Epithelial cell of proximal tubule (primary cell): ENCODE results near the gene SPDYE17. TPM values are rescaled to one million over a fixed set of nuclear protein-coding genes. Genes with fewer than 3 reads are reported as not detected.
"Not testable (repeated sequence)": the region's sequence is repeated elsewhere in the genome, so short reads cannot be mapped to it uniquely, and the experiment has no call there.

Experiments
- DNase-seq: peaks from one replicate; pipeline ENCODE4 v3.0.0-alpha.2; 2011; ENCODE audit warnings: low read depth
- H3K4me3 ChIP-seq: 2 replicates; pipeline ENCODE4 v1.5.1; 2011; ENCODE audit warnings: low read depth, mild to moderate bottlenecking, low read length
- total RNA-seq: library from RNA; depleted of rRNA; stranded (reverse); fragments of >200 nt; gene quantifications from 2 replicates; pipeline ENCODE4 v1.2.3, GENCODE V29; 2015

Gene SPDYE17
- total RNA-seq = not detected in 2 replicates

DNA sequence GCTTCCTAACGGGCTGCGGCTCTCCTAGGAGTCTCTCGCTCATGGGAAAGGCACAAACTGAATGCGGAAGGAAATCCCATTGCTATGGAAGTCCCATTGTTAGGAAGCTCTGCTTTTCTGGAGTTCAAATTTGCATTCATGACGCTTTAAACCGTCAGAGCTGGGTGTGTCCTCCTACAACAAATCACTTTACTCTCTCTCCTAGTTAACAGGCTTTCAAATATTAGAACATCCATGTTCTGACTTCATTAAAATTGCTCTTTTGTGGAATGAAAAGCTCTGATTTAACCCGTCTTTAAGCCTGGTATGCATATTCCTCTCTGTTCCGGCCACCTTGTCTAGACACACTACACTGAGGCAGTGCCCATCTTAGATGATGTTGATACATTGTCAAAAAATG lies at the start of gene SPDYE17:
SPDYE17 (minus strand) TSS at position 101 of the 400 bp plus-strand sequence. CDS start 1,791 bp downstream, outside the sequence.
- not testable (repeated sequence) for DNase-seq, H3K4me3 ChIP-seq

GRCh38 chr7:77080236-77080635 lies 48.1 kb upstream of the SPDYE17 start:
- not testable (repeated sequence) for DNase-seq, H3K4me3 ChIP-seq

GRCh38 chr7:77079624-77080023 lies 47.5 kb upstream of the SPDYE17 start:
- DNase-seq, H3K4me3 ChIP-seq: not testable (repeated sequence)

- not testable (repeated sequence) for H3K4me3 ChIP-seq, DNase-seq
Measured at GRCh38 chr7:77079112-77079511, 47.0 kb upstream of the SPDYE17 start.

DNA sequence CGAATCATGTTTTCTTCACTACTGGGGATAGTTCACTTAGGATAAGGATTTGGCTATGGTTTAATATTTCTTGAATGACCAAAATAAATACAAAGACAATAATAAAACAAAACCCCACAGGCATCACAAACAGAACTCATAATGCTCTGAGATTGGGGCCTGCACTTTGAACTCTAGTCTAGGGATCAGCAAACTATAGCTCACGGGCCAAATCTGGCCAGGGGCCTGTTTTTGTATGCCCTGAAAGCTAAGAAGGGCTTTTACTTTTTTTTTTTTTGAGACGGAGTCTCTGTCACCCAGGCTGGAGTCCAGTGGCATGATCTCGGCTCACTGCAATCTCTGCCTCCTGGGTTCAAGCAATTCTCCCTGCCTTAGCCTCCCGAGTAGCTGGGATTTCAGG lies 44.9 kb upstream of the SPDYE17 start:
- not testable (repeated sequence) for DNase-seq, H3K4me3 ChIP-seq

DNA sequence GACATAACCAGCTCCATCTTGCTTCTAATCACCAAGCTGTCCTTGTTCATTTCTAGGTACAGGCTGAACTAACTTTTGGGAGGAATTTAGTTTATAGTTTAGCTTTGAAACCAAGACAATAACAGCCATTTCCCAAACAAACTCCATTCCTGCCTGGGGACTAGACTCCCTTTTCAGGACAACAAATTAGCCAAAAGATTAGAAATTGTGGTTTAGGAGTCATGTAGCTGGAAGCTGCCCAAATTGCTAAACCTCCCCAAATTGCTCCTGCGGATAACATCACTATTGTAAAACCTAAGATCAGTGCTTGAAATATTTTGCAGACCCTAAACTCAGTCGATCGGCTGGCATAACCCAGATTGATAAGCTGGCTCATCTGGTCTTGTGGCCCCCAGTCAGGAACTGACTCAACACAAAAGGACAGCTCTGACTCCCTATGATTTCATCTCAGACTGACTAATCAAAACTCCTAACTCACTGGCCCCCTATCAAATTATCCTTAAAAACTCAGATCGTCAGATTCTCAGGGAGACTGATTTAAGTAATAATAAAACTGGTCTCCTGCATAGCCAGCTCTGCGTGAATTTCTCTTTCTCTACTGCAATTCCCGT lies 42.7 kb upstream of the SPDYE17 start:
- not testable (repeated sequence) for H3K4me3 ChIP-seq, DNase-seq

- not testable (repeated sequence) for H3K4me3 ChIP-seq, DNase-seq
Measured at GRCh38 chr7:77071108-77071507, 38.9 kb upstream of the SPDYE17 start.

- H3K4me3 ChIP-seq, DNase-seq: not testable (repeated sequence)
Measured at GRCh38 chr7:77065869-77066268, 33.7 kb upstream of the SPDYE17 start.

DNA sequence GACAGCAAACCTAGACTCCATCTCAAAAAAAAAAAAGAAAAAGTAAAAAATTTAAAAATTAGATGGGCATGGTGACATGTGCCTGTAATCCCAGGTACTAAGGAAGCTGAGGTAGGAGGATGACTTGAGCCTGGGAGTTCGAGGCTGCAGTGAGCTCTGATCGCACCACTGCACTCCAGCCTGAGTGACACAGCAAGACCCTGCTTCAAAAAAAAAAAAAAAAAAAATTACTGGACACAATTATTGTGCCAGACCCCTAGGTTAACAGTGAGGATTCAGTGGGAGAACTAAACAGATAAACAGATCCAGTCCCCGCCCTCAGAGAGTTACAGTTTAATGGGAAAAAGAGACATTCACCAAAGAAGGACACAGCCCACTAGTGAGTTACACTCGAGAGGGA lies 31.6 kb upstream of the SPDYE17 start:
- H3K4me3 ChIP-seq = not testable (repeated sequence)

GRCh38 chr7:77062557-77062956 lies 30.4 kb upstream of the SPDYE17 start, which contains the start of gene SPDYE18:
Gene SPDYE18, minus strand, starts transcription at chr7:77062558. Its CDS starts 2,046 bp downstream, at chr7:77060512.
- H3K4me3 ChIP-seq, DNase-seq: not testable (repeated sequence)

More for the DNA sequence above, 31.6 kb upstream of the SPDYE17 start:
- DNase-seq = not testable (repeated sequence)

DNA sequence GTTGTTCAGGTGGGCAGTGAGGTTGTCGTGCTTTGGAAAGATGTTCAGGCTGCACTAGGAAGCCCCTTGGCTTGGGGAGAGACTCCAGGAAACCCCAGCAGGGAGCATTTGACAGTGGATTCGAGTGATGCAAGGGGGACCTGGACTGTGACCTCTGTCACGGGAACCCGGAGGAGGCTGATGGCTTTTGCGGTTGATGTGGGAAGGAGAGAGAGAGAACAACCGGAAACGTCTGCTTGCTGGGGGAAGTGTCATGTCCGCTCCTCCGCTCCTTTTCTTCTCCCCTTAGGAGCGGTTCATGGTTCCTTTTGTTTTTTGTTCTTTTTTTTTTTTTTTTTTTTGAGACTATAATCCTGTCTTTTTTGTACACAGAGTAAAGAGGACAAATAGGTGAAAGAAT lies 5.8 kb downstream of the SPDYE17 start:
- not testable (repeated sequence) for DNase-seq, H3K4me3 ChIP-seq

DNA sequence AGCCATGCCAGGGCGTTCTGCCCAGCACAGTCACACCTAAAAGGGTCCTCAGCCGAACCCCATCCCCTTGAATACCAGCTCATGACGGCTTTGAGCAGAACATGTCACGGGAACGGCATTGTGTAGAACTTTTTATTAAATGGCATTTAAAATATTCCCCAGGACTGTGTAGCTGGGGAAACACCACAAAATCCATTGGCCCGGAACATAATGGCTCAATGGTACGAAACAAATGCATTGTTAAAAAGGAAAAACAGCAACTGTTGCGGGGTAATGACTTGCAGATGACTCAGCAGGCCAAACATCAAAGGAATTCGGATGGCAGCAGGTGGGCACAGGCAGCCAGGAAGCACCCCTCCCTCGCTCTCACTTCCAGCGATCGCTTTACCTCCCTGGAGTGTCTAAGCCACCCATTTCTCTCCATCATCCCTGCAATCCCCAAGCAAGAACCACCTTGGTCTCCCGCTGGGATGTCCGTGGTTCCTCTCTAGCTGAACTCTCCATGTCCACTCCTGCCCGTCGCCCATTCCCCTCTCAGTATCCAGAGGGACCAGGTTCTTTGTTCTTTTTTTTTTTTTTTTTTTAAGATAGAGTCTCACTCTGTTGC lies 22.0 kb downstream of the SPDYE17 start:
- DNase-seq = peak; percentile 85
- not testable (repeated sequence) for H3K4me3 ChIP-seq

DNA sequence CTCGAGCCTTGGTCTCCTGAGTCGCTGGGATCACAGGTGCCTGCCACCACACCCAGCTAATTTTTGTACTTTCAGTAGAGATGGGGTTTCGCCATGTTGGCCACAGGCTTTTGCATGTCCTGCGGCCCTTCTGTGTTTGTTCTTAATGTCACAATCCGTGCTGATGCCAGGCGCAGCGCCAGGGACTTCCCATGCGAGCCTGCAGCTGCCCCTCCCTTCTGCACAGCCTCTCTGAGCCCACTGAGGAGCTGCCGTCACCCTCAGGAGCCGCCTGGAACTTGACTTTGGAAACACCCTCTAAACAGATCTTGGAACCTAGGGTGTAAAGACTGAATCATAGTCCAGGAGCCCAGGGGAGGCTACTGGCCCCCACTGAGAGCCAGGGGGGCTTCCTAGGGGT lies 24.2 kb downstream of the SPDYE17 start:
- peak; percentile 57 for DNase-seq
- H3K4me3 ChIP-seq = not testable (repeated sequence)

DNA sequence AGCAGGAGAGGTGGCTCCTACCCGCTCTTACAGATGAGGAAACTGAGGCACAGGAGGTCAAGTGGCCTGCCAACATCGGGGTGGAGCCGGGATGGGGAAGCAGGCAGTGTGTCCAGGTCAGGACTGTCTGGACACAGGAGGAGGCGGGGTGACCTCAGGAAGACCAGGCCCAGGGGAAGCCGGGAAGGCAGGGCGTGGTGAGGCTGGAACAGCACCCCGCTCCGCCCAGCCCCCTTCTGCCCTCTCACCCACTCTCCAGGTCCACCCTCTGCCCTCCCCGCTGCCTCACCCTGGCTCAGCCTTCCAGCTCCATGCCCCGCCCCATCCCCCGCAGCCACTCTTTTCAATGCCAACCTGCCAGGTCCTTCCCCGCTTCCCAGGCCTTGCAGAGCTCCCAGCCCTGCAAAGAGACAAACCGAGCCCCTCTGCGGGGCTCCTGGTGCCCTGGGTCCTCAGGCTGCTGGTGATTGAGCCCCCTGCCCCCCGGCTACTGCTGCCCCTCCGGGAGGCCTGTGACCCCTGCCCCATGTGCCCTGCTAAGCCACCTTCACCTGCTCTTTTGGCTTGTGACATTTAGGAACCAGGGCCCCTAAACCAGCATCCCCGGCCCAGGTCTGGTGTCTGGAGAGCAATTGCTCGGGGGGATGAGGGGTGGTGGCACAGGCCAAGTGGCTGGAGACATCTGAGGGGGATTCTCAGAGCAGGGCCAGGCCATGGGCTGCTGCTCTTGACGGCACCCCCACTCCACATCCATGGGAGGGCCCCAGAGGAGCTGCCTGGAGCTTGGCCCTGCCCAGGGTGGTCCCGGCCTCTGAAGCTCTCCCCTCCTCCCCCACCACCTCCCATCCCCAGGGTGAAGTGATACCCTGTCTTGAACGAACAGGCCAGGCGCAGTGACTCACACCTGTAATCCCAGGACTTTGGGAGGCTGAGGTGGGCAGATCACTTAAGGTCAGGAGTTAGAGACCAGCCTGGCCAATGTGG lies 25.7 kb downstream of the SPDYE17 start:
- not testable (repeated sequence) for DNase-seq, H3K4me3 ChIP-seq

DNA sequence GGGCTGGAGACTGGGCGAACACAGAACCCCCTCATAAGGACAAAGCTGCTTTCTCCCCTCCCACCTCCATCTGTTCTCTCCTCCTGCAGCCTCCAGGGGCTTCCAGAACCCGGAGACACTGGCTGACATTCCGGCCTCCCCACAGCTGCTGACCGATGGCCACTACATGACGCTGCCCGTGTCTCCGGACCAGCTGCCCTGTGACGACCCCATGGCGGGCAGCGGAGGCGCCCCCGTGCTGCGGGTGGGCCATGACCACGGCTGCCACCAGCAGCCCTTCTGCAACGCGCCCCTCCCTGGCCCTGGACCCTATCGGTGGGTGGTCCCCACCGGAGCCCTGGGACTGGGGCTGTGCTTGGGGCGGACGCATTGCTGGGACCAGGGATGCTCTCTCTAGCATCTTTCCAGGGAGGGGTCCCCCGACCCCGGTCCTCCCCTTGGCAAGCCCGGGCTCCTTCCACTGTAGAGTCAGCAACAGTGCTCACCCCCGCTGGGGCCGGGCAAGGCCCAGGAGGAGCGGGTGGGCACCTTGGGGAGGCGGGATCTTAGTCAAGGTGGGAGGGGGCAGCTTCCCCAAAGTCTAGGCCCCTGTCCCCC lies 26.6 kb downstream of the SPDYE17 start:
- not testable (repeated sequence) for H3K4me3 ChIP-seq, DNase-seq

GRCh38 chr7:77004151-77004550 lies 28.0 kb downstream of the SPDYE17 start:
- DNase-seq, H3K4me3 ChIP-seq: not testable (repeated sequence)

DNA sequence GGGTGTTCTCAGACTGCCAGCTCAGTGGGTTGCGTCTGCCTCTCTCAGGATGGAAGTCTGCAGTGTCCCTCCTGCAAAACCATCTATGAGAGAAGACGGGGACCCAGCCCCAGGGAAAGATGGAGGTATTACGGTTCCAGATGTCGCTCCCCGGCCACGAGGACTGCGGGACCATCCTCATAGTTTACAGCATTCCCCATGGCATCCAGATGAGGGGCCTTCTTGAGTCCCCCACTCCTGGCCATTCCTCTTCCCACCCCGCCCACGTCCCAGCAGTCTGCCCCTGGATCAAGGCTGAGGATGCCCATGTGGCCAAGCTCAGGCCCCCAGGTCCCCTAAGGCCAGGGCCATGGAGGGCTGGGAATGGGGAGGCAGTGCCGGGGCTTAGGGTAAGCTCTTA lies 28.9 kb downstream of the SPDYE17 start:
- DNase-seq, H3K4me3 ChIP-seq: not testable (repeated sequence)

GRCh38 chr7:77002678-77003233 lies 29.4 kb downstream of the SPDYE17 start:
- not testable (repeated sequence) for H3K4me3 ChIP-seq, DNase-seq

GRCh38 chr7:77002104-77002503 lies 30.1 kb downstream of the SPDYE17 start:
- DNase-seq, H3K4me3 ChIP-seq: not testable (repeated sequence)
